SK-N-SH (cell line): ENCODE measurements around the gene ARHGAP44.

Source experiments
- CHD2 ChIP-seq: fragments of 150-350 bp; IDR thresholded peaks from 2 replicates; pipeline ENCODE4 v1.6.1; 2018; ENCODE audit warnings: low read length; ENCODE audit not compliant: partially characterized antibody
- CTCF ChIP-seq: fragments of 200-600 bp; sonication (generic); IDR thresholded peaks from 2 replicates; pipeline ENCODE4 v1.6.1; 2017; ENCODE audit warnings: antibody characterized with exemption, mild to moderate bottlenecking, moderate library complexity
- EP300 ChIP-seq, 2 experiments: IDR thresholded peaks; 2 replicates each; pipeline versions ENCODE4 v1.4.0 to v1.6.1; 2012; ENCODE audit warnings: borderline replicate concordance in 1 of 2, low read depth in 1 of 2, low read length in 1 of 2
- FOXJ3 ChIP-seq: sonication (generic); formaldehyde crosslinking; IDR thresholded peaks from 2 replicates; pipeline ENCODE4 v1.5.1; 2020; ENCODE audit warnings: mild to moderate bottlenecking, missing genetic modification reagents
- JUND ChIP-seq: IDR thresholded peaks from 2 replicates; pipeline ENCODE4 v1.4.0; 2012
- MXI1 ChIP-seq: IDR thresholded peaks from 2 replicates; pipeline ENCODE4 v1.6.1; 2012; ENCODE audit warnings: mild to moderate bottlenecking, low read depth, low read length, improper control_type of control experiment
- POLR2AphosphoS5 ChIP-seq: IDR thresholded peaks from 2 replicates; pipeline ENCODE4 v1.6.1; 2012; ENCODE audit warnings: low read depth, low read length
- SIN3A ChIP-seq: IDR thresholded peaks from 2 replicates; pipeline ENCODE4 v1.6.1; 2012; ENCODE audit warnings: low read depth, mild to moderate bottlenecking, low read length, moderate library complexity, borderline replicate concordance
- TCF12 ChIP-seq: IDR thresholded peaks from 2 replicates; pipeline ENCODE4 v1.4.0; 2012
- TEAD4 ChIP-seq: IDR thresholded peaks from 2 replicates; pipeline ENCODE4 v1.4.0; 2012; ENCODE audit warnings: mild to moderate bottlenecking, borderline replicate concordance; ENCODE audit not compliant: insufficient read depth
- YY1 ChIP-seq: IDR thresholded peaks from 2 replicates; pipeline ENCODE4 v1.4.0; 2012; ENCODE audit warnings: low read depth, mild to moderate bottlenecking
- ZBTB33 ChIP-seq: IDR thresholded peaks from 2 replicates; pipeline ENCODE4 v1.4.0; 2012; ENCODE audit warnings: low read depth, borderline replicate concordance
- TF ChIP-seq, protein P1 (sequence below): IDR thresholded peaks from 2 replicates; pipeline ENCODE4 v1.4.0; 2012; ENCODE audit warnings: low read depth, borderline replicate concordance
- TF ChIP-seq, protein P2 (sequence below): IDR thresholded peaks from 2 replicates; pipeline ENCODE4; 2012

- TF ChIP-seq TCF12 = no peak
- TF ChIP-seq CTCF = no peak
- no peak for TF ChIP-seq FOXJ3 (CRISPR knock-in tag)
- TF ChIP-seq YY1 = no peak
- no peak for TF ChIP-seq JUND
- TF ChIP-seq SIN3A = no peak
- TF ChIP-seq EP300 (IDR thresholded peaks at IDR 0.05; ENCODE audit: borderline replicate concordance in 1 of 2, low read depth in 1 of 2, low read length in 1 of 2) = no peak
- no peak for TF ChIP-seq ZBTB33
- TF ChIP-seq, protein P1, sequence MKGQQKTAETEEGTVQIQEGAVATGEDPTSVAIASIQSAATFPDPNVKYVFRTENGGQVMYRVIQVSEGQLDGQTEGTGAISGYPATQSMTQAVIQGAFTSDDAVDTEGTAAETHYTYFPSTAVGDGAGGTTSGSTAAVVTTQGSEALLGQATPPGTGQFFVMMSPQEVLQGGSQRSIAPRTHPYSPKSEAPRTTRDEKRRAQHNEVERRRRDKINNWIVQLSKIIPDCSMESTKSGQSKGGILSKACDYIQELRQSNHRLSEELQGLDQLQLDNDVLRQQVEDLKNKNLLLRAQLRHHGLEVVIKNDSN = no peak
- TF ChIP-seq CHD2 = no peak
- TF ChIP-seq, protein P2, sequence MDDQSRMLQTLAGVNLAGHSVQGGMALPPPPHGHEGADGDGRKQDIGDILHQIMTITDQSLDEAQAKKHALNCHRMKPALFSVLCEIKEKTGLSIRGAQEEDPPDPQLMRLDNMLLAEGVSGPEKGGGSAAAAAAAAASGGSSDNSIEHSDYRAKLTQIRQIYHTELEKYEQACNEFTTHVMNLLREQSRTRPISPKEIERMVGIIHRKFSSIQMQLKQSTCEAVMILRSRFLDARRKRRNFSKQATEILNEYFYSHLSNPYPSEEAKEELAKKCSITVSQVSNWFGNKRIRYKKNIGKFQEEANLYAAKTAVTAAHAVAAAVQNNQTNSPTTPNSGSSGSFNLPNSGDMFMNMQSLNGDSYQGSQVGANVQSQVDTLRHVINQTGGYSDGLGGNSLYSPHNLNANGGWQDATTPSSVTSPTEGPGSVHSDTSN = no peak
- TF ChIP-seq TEAD4 = no peak
- no peak for TF ChIP-seq MXI1
- TF ChIP-seq POLR2AphosphoS5 = no peak
Measured at GRCh38 chr17:12896180-12896785, 107.0 kb downstream of the ARHGAP44 start.
